ENCODE measurements around the gene KDM4B.

Gene KDM4B

GRCh38 chr19:5108866-5109265 lies 140.0 kb downstream of the KDM4B start:
- Mint-ChIP-seq H3K9me3 (no peaks in the 10 kb centered on the region), H3K27ac (no peak overlapping the region), H3K27me3 (no peaks in the 10 kb centered on the region), H3K4me3 (no peak overlapping the region), H3K4me1 (no peaks in the 10 kb centered on the region), H3K36me3 (peaks cover 11% of the 10 kb centered on the region)
- no peak for DNase-seq
- CTCF ChIA-PET, result no interaction called here

GRCh38 chr19:5109560-5109959 lies 140.6 kb downstream of the KDM4B start:
- Mint-ChIP-seq H3K4me3 (no peak overlapping the region), H3K27ac (no peak overlapping the region), H3K9me3 (no peaks in the 10 kb centered on the region), H3K4me1 (no peaks in the 10 kb centered on the region), H3K36me3 (peaks cover 11% of the 10 kb centered on the region), H3K27me3 (no peaks in the 10 kb centered on the region)
- CTCF ChIA-PET, result no interaction called here
- no peak for DNase-seq

GRCh38 chr19:5110546-5110945 lies 141.6 kb downstream of the KDM4B start:
- no peaks in the 10 kb centered on the region for H3K27me3 Mint-ChIP-seq
- H3K4me3 Mint-ChIP-seq, result no peak overlapping the region
- no peak for DNase-seq
- peaks cover 11% of the 10 kb centered on the region for H3K36me3 Mint-ChIP-seq
- H3K27ac Mint-ChIP-seq, result no peak overlapping the region
- H3K9me3 Mint-ChIP-seq, result no peaks in the 10 kb centered on the region
- H3K4me1 Mint-ChIP-seq, result no peaks in the 10 kb centered on the region
- CTCF ChIA-PET, result no interaction called here

GRCh38 chr19:5111051-5111450 lies 142.1 kb downstream of the KDM4B start:
- Mint-ChIP-seq H3K4me1 (no peaks in the 10 kb centered on the region), H3K9me3 (no peaks in the 10 kb centered on the region), H3K36me3 (peaks cover 11% of the 10 kb centered on the region), H3K27me3 (no peaks in the 10 kb centered on the region), H3K4me3 (no peak overlapping the region), H3K27ac (no peak overlapping the region)
- no peak for DNase-seq
- CTCF ChIA-PET, result no interaction called here

GRCh38 chr19:5112175-5112574 lies 143.3 kb downstream of the KDM4B start:
- Mint-ChIP-seq H3K4me3 (no peak overlapping the region), H3K9me3 (no peaks in the 10 kb centered on the region), H3K36me3 (peaks cover 13% of the 10 kb centered on the region), H3K27ac (no peak overlapping the region), H3K4me1 (no peaks in the 10 kb centered on the region), H3K27me3 (no peaks in the 10 kb centered on the region)
- CTCF ChIA-PET, result no interaction called here
- DNase-seq, result no peak

GRCh38 chr19:5112681-5113575 lies 144.0 kb downstream of the KDM4B start:
- H3K27ac Mint-ChIP-seq, result peak overlapping the region; percentile 29
- DNase-seq, result no peak
- no peak overlapping the region for H3K4me3 Mint-ChIP-seq
- no peaks in the 10 kb centered on the region for H3K9me3 Mint-ChIP-seq
- no peaks in the 10 kb centered on the region for H3K27me3 Mint-ChIP-seq
- no peaks in the 10 kb centered on the region for H3K4me1 Mint-ChIP-seq
- H3K36me3 Mint-ChIP-seq, result peaks cover 13% of the 10 kb centered on the region
- CTCF ChIA-PET, result no interaction called here

- Mint-ChIP-seq H3K9me3 (no peaks in the 10 kb centered on the region), H3K27ac (no peak overlapping the region), H3K36me3 (peaks cover 13% of the 10 kb centered on the region), H3K27me3 (no peaks in the 10 kb centered on the region), H3K4me1 (no peaks in the 10 kb centered on the region), H3K4me3 (no peak overlapping the region)
- no peak for DNase-seq
- CTCF ChIA-PET, result no interaction called here
Measured at GRCh38 chr19:5113633-5114586, 145.0 kb downstream of the KDM4B start.

- H3K27ac Mint-ChIP-seq, result no peak overlapping the region
- CTCF ChIA-PET, result no interaction called here
- no peaks in the 10 kb centered on the region for H3K9me3 Mint-ChIP-seq
- H3K4me3 Mint-ChIP-seq, result no peak overlapping the region
- DNase-seq, result no peak
- H3K4me1 Mint-ChIP-seq, result no peaks in the 10 kb centered on the region
- peaks cover 13% of the 10 kb centered on the region for H3K36me3 Mint-ChIP-seq
- no peaks in the 10 kb centered on the region for H3K27me3 Mint-ChIP-seq
Measured at GRCh38 chr19:5114727-5115126, 145.8 kb downstream of the KDM4B start.

GRCh38 chr19:5115351-5115750 lies 146.4 kb downstream of the KDM4B start:
- no peaks in the 10 kb centered on the region for H3K4me1 Mint-ChIP-seq
- no peak for DNase-seq
- H3K27ac Mint-ChIP-seq, result no peak overlapping the region
- H3K4me3 Mint-ChIP-seq, result no peak overlapping the region
- H3K9me3 Mint-ChIP-seq, result no peaks in the 10 kb centered on the region
- H3K27me3 Mint-ChIP-seq, result no peaks in the 10 kb centered on the region
- CTCF ChIA-PET, result no interaction called here
- peaks cover 13% of the 10 kb centered on the region for H3K36me3 Mint-ChIP-seq

- Mint-ChIP-seq H3K27ac (no peak overlapping the region), H3K4me1 (no peaks in the 10 kb centered on the region), H3K9me3 (no peaks in the 10 kb centered on the region), H3K36me3 (peaks cover 13% of the 10 kb centered on the region), H3K27me3 (no peaks in the 10 kb centered on the region), H3K4me3 (no peak overlapping the region)
- CTCF ChIA-PET, result no interaction called here
- no peak for DNase-seq
Measured at GRCh38 chr19:5115771-5116202, 146.9 kb downstream of the KDM4B start.

- H3K36me3 Mint-ChIP-seq, result peaks cover 10% of the 10 kb centered on the region
- CTCF ChIA-PET, result no interaction called here
- no peak overlapping the region for H3K4me3 Mint-ChIP-seq
- no peak for DNase-seq
- no peaks in the 10 kb centered on the region for H3K9me3 Mint-ChIP-seq
- H3K27ac Mint-ChIP-seq, result no peak overlapping the region
- no peaks in the 10 kb centered on the region for H3K27me3 Mint-ChIP-seq
- no peaks in the 10 kb centered on the region for H3K4me1 Mint-ChIP-seq
Measured at GRCh38 chr19:5116292-5116691, 147.4 kb downstream of the KDM4B start.

GRCh38 chr19:5117421-5117820 lies 148.5 kb downstream of the KDM4B start:
- no peaks in the 10 kb centered on the region for H3K9me3 Mint-ChIP-seq
- no peak overlapping the region for H3K27ac Mint-ChIP-seq
- peaks cover 10% of the 10 kb centered on the region for H3K36me3 Mint-ChIP-seq
- H3K4me1 Mint-ChIP-seq, result no peaks in the 10 kb centered on the region
- CTCF ChIA-PET, result no interaction called here
- no peak for DNase-seq
- H3K4me3 Mint-ChIP-seq, result no peak overlapping the region
- H3K27me3 Mint-ChIP-seq, result no peaks in the 10 kb centered on the region

- CTCF ChIA-PET, result no interaction called here
- H3K9me3 Mint-ChIP-seq, result no peaks in the 10 kb centered on the region
- no peak for DNase-seq
- H3K36me3 Mint-ChIP-seq, result peaks cover 9% of the 10 kb centered on the region
- no peak overlapping the region for H3K4me3 Mint-ChIP-seq
- no peaks in the 10 kb centered on the region for H3K27me3 Mint-ChIP-seq
- H3K27ac Mint-ChIP-seq, result no peak overlapping the region
- H3K4me1 Mint-ChIP-seq, result no peaks in the 10 kb centered on the region
Measured at GRCh38 chr19:5118026-5118425, 149.1 kb downstream of the KDM4B start.

- CTCF ChIA-PET, result no interaction called here
- H3K4me1 Mint-ChIP-seq, result no peaks in the 10 kb centered on the region
- no peaks in the 10 kb centered on the region for H3K9me3 Mint-ChIP-seq
- H3K4me3 Mint-ChIP-seq, result no peak overlapping the region
- H3K27ac Mint-ChIP-seq, result no peak overlapping the region
- H3K36me3 Mint-ChIP-seq, result peaks cover 12% of the 10 kb centered on the region
- DNase-seq, result no peak
- no peaks in the 10 kb centered on the region for H3K27me3 Mint-ChIP-seq
Measured at GRCh38 chr19:5119297-5119998, 150.5 kb downstream of the KDM4B start.

Data from activated naive CD4-positive, alpha-beta T cell treated with anti-CD3 and anti-CD28 coated beads, Interleukin-2, amount 10 ng/mL, durations not matched to agents 7 days and 5 days (primary cell).